ENCODE data around the gene MAN2C1.
"Not testable (repeated sequence)": the region's sequence is repeated elsewhere in the genome, so short reads cannot be mapped to it uniquely, and the experiment has no call there.

The MAN2C1 gene

DNA sequence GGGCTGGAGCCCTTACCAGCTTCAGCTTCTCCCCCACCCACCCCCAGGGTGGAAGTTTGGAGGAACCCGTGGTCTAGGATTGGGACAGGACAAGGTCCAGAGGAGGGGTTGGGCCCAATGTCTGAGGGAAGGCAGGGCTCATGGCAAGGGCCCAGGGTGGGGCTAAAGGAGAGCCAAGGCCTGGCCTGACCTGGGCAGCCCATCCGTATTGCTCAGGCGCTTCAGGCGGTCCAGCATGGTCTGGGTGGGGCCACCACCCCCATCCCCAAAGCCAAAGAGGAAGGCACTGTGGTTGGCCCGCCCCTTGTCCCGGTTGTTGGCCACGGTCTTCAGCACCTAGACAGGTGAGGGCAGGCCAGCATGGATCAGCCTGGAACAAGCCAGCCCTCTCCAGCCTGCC lies 7.6 kb downstream of the MAN2C1 start:
- DNase-seq, result no peak

DNA sequence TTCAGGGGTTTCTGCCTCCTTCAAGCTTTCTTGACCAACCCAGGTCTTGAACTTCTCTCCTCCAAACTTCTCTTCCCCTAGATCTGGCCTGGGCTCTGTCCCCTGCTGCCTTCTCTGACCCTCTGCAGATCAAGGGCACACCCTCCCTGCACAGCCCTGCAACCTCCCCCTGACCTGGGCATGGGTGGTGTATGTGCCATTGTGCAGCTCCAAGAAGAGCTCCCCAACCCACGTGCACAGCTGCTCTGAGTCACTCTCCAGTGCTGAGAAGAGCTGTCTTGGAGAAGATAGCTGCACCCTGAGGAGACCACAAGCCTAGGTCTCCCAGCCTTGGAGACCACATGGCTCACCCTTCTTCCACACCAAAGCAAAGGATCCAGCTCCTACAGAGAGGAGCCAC lies 8.0 kb downstream of the MAN2C1 start:
- no peak for DNase-seq

DNA sequence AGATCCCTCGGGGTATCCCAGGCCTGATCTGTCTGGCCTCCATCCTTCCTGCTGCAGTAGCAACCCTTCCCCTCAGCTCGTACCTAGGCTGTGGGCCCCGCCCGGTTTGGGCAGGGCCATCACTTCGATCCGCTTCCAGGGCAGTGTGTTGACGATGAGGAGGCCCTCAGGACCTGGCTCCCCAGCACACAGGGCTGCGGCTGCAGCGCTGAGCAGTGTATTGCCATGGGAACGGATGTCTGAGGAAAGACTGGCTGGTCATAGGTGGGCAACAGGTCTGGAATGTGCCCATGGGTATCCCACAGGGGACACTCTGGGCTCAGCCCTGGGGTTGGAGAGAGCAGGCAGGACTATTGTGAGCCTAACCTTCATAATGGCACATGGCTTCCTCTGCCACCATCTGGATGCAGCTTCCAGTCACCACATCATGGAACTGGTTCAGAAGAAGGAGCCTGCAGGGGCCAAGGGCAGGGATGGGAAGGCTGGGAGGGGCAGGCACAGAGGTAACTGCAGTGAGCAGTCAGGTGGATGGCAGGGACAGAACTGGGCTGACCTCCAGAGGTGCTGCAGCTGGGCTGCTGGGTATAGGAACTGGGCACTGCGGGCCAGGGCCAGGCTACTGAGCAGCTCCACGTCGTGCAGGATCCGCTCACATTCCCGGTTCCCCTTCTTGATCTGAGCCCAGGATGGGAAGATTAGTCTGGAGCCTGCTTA lies 8.7 kb downstream of the MAN2C1 start:
- no peak for DNase-seq

DNA sequence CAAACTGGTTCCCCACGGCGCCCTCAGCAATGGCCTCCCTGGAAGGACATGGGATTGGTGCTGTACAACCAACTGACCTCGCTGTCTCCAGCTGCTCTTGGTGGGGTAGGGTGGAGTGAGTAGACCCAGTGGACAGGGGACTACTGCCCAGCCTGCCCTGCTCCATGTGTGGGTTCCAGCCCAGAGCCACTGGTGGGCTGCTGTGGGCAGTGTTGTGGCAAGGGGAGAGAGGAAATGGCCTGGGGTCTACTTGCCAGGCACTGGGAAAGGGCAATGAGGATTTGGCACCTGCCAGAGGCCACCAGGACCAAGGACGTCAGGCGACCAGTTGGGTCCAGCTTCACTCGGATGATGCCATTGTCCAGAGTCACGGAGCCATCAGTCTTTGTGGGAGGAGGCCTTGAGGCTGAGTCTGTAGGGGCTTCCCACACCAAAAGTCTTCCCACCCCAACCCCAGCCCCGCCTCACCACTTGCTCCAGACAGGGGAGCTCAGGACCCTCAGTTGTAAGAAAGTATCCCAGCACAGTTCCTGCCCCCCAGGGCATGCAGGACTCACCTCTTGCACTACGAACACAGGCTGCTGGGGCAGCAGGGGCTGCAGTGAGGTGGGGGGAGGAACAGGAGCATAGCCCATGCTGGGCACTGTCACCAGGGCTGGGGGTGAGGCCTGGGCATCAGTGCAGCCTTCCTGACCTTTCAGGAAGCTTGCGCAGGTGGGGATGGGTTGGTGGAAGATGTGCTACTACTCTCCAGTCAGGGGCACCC lies 9.5 kb downstream of the MAN2C1 start:
- DNase-seq, result no peak

DNA sequence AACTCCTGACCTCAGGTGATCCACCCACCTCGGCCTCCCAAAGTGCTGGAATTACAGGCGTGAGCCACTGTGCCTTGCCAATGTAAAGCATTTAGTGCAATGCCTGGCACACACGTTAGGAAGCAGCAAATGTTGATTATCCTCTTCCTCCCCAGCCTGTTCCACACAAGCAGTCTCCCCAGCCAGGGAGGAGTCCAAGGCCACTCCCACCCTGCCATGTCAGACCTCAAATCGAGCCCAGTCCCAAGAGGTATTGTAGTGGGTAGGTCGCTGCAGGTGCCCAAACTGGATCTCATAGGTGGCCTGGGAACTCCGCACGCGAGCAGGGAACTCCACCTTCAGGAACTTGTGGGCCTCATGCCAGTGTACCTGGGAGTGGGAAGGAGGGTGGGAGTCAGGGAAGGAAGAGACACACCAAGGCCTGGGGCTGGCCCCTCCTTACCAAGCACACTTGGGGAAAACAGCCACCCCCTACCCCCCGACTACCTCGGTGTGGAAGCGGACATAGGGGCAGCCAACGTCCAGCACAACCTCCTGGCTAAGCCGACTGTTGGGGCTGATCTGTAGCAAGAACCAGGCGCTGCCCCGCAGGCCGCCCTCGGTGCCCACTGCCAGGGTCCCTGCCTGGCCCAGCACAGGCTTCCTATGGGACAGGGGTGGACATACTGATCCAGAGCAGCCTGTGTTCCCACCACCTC lies 10.3 kb downstream of the MAN2C1 start:
- no peak for DNase-seq

DNA sequence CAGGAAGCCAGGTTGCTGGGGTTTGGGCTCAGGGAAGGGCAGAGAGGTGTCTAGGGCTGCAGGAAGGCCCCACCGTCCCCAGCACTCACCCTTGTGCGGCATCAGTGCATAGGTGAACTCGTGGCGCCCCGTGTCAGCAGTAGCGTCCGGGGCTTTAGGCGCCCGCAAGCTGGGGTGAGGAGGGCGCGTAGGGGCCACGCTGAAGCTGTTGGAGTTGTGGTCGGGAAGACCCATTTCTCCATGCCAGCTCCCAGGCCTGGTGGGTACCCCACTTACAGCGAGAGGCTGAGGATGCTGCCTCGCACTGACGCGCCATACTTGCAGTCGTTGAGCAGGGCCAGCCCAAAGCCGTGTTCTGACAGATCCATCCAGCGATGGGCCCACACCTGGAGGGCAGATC lies 11.9 kb downstream of the MAN2C1 start:
- no peak for DNase-seq

DNA sequence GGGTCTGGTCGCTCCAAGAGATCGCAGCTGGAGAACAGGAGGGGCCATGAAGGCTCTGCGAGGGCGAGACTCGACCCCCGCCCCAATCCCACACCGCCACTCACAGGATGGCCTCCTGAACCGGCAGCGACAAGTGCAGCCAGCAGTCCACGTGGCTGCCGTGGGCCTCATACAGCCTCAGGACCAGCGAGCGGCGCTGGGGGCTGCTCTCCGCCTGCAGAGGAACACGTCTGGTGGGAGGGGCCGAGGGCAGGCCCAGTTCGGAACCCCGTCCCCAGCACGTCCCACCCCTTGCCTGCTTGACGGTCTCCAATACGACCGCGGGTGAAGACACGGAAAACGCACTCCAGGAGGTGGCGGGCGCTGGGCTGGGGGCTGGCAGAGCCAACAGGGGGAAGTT lies 12.4 kb downstream of the MAN2C1 start:
- no peak for DNase-seq

DNA sequence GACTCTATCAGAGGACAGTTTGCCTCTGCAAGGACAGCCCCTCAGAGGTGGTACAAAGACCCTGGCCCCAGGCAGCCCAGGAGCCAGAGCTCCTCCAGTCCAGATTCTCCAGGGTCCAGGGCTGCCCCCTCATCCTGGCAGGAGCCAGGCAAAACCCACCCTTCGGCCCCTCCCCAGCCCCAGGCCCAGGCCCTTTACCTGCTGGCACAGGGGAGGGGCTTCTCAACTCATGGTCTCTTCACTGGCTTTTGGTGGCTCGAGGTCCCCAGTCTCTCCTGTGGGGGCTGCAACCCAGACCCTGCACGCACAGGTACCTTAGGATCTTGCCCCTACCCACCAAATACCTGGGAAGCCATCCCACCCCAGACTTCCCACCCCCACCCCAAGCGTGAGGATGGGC lies 13.0 kb downstream of the MAN2C1 start:
- DNase-seq, result no peak

DNA sequence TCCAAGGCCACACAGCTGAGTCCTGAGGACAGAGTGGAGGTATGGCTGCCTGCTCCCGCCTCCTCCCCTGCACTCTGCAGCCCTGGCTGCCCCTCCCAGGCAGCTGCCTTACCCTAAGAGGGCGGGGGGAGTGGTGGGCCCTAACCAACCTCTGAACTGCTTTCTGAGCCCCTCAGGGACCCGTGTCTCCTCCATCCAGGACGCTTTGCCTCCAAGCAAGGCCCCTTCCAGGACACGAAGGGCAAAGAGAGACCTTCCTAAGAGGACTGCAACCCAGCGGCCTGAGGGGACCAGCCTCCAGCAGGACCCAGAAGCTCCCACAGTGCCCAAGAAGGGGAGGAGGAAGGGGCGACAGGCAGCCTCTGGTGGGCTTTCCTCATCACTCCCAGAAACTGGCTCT lies 14.0 kb downstream of the MAN2C1 start:
- DNase-seq, result no peak

DNA sequence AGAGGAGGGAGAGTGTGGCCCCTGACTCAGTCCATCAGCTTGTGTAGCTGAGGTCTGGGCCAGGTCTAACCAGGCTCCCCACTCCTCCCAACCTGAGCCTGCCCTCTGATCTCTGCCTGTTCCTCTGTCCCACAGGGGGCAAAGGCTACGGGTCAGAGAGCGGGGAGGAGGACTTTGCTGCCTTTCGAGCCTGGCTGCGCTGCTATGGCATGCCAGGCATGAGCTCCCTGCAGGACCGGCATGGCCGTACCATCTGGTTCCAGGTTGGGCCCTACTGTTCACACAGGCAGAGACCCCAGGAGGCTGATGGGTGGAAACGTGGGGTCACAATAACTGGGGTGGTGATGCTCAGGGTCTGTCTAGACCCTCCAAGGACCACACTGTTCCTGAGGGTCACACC lies 14.8 kb downstream of the MAN2C1 start:
- DNase-seq, result no peak

DNA sequence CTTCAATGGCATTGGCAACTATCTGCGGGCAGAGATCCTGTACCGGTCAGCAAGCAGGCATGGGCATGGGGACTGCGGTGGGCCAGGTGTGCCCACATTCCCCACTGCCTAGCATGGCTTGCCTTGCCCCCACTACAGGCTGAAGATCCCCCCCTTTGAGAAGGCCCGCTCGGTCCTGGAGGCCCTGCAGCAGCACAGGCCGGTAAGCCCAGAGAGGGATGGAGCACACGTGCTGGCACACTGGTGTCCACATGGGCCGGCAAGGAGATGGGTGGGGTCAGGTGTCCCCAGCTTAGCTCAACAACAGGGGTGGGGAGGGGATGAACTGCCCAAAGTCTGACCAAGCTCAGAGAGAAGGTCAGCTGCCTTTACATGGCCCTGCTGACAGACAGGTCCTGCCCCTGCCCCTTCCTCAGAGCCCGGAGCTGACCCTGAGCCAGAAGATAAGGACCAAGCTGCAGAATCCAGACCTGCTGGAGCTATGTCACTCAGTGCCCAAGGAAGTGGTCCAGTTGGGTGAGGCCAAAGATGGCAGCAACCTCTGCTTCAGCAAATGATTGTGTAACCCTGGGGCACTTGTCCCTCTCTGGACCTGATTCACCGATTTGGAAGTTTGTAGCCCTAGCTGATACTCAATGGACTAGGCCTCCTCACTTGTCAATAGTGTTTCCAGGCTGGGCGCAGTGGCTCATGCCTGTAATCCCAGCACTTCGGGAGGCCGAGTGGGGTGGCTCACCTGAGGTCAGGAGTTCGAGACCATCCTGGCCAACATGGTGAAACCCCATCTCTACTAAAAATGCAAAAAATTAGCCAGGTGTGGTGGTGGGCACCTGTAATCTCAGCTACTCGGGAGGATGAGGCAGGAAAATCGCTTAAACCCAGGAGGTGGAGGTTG lies 16.0 kb downstream of the MAN2C1 start:
- DNase-seq, result no peak

DNA sequence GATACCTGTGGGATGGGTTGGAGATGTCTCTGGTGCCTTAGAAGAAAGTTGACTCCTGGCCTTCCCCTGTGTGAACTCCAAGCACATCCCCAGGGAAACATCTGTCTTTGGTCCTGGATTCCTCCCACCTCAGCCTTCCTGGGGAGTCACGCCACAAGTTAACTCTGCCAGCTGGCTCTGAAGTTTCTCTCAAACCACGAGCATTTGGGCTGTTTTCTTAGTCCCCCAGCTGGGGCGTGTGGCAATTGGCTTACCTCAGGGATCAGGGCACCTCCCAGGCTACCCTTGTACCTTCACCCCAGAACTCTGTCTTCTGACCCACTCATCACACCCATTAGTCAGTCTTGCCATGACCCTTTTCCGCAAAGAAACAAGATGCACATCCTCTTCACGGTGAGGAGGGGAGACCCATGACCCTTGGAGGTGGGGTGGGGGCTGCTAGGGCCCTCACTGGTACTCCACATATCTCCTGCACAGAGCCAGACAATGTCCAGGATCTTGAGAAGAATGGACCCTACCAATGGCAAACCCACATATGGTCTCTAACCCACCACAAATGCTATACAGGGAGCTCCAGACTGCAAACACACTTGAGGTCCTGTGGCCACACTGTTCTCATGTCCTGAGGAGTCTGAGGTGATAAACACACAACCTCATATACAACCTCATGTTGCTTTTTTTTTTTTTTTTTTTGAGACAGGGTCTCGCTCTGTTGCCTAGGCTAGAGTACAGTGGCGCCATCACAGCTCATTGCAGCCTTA lies 17.6 kb downstream of the MAN2C1 start:
- no peak for DNase-seq

DNA sequence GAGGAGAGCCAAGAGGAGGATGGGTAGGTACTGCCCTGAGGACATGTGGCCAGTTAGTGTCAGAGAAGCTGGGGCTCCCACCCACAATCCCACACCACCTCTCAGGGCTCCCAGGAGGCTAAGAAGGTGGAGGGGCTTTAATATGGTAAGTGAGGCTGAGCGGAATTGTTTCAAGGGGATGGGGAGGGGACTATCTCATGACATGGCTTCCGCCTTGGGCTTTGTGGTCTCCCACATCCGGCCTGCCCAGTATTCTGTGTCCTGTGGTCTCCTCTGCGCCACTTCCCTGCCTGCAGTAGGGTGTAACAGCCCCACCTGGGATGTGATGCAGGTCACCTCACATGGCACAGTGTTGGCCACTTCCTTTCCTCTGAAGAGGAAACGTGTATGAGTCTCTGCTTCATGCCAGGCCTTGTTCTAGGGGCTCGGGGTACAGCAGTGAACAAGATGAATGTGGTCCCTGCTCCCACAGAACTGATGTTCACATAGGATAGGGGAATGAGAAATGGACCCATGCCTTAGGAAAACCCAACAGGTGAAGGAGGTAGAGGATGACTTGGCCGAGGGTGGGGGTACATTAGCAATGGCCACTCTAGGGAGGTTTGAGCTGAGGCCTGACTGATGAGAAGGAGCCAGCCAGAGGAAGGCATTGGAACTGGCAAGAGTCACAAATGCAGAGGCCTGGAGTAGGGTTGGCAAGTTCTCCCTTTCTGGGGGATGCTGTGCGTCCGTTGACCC lies 18.4 kb downstream of the MAN2C1 start:
- no peak for DNase-seq

DNA sequence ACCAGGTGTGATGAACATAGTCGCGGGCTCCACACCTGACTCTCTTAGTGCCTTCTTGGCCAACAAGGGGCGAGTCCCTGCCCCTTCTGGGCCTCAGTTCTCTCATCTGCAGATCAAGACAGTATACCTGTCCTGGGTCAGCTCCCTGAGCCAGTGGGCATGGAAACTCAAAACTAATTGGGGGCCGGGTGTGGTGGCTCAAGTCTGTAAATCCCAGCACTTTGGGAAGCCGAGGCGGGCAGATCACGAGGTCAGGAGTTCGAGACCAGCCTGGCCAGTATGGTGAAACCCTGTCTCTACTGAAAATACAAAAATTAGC lies 19.1 kb downstream of the MAN2C1 start:
- not testable (repeated sequence) for DNase-seq

DNA sequence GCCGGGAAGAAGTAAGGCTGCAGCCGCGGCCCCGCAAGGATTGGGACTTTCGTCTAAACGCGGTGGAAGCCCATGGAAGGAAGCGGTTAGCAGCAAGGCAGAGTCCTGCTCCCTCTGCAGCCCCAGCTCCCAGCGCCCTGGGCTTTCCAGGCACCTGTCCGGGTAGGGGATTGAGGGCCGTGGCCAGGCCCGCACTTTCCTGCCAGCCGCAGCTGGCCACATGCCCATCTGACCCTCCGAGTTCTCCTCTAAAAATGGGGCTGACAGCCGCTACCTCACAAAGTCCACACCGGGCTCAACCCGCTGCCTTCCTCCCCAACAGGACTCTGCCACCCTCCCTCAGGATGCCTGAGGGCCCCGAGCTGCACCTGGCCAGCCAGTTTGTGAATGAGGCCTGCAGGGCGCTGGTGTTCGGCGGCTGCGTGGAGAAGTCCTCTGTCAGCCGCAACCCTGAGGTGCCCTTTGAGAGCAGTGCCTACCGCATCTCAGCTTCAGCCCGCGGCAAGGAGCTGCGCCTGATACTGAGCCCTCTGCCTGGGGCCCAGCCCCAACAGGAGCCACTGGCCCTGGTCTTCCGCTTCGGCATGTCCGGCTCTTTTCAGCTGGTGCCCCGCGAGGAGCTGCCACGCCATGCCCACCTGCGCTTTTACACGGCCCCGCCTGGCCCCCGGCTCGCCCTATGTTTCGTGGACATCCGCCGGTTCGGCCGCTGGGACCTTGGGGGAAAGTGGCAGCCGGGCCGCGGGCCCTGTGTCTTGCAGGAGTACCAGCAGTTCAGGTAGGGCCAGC lies 19.7 kb downstream of the MAN2C1 start:
- DNase-seq, result no peak

DNA sequence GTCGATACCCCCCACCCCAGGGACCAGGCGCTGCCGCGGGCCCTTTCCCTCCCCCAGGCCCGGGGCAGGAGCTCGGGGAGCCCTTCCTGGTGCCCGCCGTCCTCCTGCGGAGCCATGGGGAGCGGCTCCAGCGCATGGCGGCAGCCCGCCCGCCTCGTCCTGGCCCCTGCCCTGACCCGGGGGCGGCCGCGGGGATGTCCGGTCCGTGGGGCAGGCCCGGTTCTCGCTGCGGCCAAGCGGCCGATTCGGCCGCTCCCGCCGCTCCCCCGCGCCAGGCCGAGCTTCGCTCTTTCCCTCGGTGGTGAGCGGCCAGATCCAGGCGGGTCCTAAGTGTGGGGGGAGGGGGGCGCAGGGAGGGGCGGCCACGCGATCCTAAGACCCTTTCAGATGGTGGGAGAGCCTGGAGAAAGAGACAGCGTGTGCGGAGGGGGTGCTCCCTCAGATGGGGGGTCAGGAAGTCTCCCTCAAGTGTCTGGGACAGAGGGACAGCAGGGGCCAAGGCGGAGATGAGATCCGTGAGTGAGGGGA lies 20.3 kb downstream of the MAN2C1 start:
- DNase-seq, result no peak

DNA sequence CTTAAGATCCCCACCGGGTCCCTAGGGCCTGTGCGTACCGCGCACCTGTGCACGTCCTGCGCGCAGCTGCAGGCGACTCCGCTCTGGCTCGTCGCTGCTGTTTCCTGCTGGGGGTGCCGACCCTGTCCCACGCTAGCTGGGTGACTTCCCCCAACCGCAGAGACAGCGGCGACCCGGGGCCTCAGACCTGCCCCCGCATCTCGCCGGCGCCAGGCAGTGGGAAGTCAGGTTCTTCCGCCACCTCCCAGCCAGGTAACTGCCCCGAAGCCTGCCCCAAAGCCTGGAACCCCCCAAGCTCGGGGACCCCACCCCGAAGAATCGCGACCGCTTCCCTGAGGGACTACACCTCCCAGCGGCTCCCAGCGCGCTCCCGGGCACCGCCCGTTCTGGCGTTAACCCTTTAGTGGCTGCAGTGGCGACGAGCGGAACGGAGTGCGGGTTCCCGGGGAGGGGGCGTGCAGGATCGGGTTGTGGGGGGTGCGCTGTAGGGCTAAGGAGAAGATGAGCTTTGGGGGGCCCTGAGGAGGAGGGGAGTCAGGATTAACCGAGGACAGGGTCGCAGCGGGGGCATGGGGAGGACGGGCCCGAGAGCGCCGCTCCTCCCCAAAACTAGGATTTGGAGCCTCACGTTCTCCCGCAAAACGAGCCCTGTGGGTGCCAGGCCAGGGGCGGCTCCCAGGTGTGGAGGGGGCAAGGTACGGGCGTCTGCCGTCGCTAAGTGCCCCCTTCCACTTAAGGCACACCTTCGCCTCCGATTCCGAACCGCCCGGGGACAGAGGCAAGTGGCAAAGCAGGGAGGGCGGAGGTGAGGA lies 21.0 kb downstream of the MAN2C1 start:
- DNase-seq, result no peak

DNA sequence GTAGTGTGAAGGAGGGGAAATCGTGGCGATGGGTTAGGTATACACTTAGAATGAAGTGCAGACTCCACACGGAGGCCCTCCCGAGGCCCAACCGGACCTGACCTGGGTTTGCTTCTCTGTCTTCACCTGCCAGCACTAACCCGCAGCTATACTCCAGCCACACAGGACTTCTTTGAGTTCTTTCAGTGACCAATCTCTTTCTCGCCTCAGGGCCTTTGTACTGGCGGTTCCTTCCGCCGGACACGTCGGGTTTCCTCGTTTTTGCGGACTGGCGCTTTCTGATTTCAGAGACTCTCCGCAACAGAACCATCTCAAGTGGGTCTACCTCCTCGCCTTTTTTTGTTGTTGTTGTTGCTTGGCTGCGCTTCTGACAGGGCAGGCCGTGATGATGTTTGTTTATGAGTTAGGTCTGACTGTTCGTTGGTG lies 21.6 kb downstream of the MAN2C1 start, which contains the start of gene NEIL1:
TSS of gene NEIL1 (plus strand) at position 244 of the 426 bp plus-strand sequence. CDS start 1,867 bp downstream, outside the sequence.
- no peak for DNase-seq

DNA sequence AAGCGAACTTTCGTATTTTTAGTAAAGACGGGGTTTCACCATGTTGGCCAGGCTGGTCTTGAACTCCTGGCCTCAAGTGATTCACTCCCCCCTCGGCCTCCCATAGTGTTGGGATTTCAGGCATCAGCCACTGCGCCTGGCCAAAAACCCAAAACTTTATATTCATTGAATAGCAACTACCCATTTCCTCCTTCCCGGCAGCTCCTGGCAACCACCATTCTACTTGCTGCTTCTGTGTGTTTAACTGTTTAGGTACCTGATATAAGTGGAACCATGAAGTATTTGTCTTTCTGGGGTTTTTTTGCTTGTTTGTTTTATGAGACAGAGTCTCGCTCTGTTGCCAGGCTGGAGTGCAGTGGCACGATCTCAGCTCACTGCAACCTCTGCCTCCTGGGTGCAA lies 24.5 kb downstream of the MAN2C1 start:
- DNase-seq, result not testable (repeated sequence)
